HG03575 (cell line): ENCODE measurements around the gene CTIF.

Experiments used
- ATAC-seq: cut with Tn5 transposase; IDR thresholded peaks from one replicate; pipeline ENCODE4 v1.9.1; 2021; ENCODE audit not compliant: unreplicated experiment, insufficient number of reproducible peaks, low FRiP score; ENCODE audit errors: extremely low read depth

CTIF gene

DNA sequence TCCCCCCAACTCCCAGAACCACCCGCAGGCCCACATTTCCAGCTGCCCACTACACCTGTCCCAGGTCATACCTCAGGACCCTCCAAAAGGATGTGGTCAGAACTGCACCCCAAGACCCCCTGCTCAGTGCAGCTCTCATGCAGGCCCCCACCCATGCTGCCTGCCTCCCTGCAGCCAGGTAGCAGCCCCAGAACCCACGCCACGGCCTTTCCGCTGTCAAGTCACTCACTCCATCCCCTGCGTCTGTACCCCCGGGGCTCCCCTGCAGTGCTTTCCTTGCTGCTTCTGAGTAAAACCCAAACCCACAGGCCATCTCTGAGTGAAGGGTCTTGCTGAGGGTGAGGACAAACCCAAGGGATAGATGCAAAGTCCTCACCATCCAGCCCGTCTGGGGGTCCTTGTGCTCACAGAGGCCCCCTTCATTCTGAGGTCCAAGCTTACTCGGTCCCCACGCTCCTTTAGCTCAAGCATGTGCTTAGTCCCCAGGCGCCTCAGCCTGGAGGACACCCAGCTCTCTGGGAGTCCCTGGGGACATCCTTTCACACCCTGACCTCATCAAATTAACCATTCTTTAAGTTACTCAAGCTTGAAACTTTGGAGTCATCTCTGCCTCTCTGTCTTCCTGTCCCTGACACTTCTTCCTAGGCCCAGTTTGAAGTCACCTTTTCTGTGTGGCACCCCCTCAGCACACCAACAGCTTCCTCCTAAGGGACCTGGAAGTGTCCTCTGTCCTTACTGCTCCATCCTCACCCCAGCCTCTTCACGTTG lies 281.8 kb downstream of the CTIF start:
- ATAC-seq, result peak; percentile 90

DNA sequence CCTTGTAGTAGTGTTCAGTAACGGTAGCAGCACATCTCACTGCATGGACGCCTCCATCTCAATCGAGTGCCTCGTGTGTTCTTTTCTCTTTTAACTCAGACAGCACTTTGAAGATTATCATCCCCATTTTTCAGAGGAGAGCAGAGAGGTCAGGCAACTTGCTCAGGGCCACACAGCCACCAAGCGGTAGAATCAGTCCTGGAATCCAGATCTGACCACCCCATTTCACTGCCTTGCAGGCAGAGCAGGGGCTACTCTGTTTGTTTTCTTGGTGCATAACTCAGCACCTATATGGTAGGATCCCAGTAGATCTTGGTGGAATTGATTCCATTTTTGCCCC lies 282.4 kb downstream of the CTIF start:
- ATAC-seq, result no peak

DNA sequence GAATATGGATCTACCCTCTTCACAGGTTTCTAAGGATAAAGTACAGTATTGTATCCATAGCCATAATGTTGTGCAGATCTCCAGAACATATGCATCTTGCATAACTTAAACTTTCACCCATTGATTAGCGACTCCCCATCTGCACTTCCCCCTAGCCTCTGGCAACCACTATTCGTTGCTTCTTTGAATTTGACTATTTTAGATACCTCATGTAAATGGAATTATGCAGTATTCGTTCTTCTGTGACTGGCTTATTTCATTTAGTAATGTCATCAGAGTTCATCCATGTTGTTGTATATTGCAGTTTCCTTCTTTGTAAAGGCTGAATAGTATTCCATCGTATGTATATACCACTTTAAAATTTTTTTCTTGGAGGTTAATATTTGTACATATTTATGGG lies 283.0 kb downstream of the CTIF start:
- no peak for ATAC-seq

DNA sequence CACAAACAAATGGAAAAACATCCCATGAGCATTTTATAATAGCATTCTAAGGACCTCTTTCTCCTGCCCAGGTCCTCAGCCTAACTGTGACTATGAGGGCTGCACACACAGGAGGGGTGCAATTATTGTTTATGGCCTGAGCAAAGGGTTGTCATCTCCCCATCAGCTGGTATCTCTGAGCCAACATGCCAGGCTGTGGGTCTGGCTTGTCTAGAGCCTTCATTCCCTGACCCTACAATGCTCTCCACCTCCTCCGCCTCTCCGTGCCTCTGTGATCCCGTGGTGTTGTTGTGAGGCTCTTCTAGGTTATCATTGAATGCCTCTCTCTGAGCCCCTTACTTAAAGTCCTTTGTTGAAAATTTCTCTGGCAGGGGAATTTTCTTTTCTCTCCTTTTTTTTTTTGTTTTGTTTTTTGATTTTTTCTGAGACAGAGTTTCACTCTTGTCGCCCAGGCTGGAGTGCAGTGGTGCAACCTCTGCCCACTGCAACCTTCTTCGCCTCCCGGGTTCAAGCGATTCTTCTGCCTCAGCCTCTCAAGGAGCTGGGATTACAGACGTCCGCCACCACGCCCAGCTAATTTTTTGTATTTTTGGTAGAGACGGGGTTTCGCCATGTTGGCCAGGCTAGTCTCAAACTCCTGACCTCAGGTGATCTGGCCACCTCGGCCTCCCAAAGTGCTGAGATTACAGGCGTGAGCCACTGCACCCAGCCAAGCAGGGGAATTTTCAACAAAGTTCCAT lies 285.6 kb downstream of the CTIF start:
- no peak for ATAC-seq

DNA sequence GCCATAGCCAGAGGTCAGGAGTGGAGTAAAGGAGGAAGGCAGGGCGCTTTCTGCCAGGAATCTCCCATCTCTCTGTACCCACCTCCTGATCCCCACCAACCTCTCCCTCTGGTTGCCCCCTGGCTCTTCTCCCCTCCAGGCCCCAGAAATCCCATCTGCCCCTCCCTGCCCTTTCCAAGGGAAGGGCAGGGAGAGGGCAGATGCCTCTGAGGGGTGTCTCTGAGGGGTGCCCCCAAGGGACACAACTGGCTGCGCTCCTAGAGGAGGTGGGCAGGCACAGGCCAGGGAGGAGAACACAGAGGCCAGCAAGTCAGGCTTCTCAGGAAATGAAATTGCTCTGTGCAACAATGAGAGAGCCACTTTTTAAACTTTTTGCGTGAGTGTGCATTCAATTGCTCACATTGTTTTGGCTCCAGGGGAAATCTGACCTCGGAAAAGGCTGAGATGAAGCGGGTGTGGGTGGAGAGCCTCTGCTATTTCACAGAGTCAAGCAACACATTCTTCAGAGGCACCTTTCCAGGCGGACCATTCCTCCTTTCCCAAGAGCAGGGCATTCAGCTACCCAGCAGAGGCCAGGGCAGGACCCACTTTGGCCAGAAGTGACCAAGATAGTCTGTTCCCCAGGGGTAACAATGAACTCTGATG lies 286.4 kb downstream of the CTIF start:
- ATAC-seq, result no peak

DNA sequence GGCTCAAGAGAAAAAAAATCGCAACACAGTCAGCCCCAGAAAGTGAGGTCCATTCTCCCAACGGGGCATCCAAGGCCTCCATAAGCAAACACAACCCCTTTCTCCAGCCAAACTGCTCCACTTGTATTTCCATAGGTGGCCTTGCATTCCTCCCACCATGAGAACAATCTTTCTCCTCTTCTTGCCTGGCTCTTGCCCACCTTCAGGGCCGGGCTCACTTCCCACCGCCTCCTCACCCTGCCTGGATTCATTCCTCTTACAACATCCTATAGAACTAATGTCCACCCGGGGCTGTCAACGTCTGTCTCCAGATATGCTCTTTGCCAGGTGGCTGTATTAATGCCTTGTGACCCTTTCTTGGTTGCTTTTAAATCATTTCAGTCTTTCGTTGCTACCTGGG lies 287.4 kb downstream of the CTIF start:
- ATAC-seq, result no peak

DNA sequence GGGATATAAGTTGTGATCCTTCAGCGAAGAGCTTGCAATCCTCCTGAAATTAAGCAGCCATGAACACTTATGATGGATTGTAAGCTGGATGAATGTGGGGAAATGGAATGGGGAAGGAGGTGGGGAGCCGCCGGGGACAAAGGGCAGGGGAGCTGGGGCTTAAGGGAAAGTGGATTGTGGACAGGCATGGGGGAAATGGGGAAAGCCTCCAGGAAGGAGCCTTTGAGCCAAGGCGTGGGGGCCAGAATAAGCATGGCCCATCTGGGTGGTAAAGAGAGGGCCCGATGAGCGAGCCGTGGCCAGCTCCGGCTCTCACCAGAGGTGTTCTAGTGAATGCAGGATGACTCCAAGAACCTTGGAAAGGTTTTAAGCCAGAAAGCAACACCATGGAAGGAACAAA lies 288.0 kb downstream of the CTIF start:
- no peak for ATAC-seq

DNA sequence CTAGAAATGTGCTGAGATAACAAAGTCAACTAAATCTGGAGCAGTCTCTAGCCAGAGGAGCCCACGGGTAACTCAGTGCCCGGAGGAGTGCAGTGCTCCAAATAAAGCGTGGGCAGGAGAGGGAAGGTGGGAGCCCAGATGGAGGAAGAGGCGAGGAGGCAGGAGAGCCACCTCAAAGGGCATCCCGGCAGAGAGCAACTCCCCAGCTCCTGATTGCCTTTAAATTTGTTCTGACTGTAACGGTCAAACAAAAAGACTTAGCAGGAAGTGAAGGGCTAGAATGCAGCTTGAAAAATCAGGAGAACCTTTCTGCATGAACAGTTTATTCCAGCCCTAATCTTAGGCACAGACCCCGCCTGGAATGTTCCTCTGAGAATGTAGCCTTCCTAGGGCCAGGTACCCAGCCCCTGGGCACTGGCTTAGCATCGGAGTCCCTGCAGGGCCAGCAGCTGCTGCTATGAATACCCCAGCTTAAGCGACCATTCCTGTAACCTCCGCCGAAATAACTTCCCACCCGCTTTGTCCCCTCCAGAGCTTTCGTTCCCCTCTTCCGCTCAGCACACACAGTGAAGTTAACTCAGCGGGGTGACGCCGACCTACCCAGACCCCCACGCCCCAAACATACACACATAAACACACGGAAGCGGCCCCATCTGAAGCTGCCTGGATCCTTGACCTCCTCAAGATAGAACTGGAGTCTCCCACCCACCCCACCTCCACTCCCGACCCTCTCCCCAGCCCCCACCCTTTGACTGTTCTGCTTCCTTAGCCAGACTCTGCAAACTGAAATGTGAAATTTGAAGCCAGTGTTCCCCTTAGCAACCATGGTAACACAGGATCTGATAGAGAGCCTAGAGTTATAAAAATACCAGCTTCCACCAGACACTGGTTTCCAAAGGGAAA lies 288.7 kb downstream of the CTIF start:
- ATAC-seq, result no peak

DNA sequence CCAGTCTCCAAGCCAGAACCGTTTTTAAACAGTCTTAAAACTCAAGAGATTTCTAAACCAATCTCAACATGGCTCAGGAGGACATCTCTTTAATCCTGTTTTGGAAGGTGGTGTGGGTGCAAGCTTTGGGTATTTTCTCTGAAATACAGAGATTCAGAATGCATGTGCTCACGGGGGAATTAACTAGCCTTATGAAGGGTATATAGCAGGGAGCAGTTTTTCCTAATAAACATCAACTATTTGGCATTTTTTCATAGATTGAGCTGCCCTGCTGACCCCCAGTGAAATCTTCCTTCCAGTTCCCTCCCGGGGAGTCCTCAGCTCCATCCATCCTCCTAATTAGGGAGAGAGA lies 289.3 kb downstream of the CTIF start:
- ATAC-seq, result no peak

DNA sequence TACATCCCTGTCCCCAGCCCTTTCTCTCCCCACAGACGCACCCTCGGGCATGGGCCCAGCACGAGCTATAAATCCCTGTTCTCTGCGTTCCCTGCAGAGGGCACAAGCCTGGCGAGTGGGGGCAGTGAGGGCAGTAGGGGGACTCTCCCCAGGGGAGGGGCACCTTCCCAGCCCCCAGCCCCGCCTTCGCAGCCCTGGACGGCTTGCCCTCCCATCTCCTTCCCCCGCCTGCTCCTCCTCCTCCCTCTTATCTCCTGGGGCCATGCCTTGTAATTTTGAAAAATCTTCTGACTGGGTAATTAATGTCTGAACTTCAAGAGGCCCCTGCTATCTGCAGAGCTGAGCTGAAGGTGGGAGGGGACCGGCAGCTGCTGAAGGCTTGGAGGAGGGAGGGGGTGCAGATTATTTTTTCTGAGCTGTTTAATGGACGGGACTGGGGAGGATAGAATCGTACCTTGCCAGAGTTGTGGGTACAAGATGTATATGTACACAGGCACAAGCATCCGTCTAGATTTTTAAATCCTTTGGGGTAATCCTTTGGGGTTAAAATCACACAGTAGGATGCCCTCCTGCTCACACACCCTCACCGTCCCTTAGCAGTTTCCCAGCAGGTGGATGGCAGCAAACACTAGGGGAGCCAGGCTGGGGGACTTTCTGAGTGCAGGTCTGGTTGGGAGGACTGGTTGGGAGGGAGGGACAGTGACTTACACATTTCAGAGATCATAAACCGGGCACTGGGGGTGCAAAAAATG lies 290.0 kb downstream of the CTIF start:
- ATAC-seq, result no peak

DNA sequence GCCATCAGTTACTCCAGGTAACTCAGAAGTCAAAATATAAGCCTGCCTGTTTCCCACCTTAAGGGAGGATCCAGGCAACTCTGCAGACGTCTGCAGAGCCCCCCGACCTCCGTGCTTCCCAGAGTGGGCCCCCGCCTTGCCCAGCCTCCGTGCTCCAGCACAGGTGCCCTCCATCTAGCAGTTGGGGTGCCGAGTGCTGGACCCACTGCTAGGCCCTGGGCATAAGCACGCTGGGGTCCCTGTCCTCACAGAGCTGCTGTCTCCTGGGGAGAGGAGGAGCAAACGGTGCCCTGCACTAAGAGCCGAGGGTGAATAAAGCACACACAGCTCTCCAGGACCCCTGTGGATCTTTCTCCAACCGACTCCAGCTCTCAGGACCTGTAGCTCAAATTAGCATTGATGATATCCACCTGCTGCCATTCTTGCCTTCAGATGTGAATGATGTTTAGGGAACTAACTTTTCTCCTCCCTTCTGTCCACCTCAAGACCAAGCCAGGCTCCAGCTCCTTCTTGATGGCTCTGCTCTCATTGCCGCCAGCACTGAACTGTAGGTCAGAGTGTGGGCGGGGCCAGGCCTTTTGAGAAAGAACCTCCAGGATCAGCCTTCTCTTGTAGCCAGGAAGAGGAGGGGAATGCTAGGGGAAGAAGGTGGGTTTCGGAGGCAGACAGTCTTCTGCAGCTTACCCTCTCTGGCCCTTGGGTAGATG lies 290.8 kb downstream of the CTIF start:
- ATAC-seq, result no peak

DNA sequence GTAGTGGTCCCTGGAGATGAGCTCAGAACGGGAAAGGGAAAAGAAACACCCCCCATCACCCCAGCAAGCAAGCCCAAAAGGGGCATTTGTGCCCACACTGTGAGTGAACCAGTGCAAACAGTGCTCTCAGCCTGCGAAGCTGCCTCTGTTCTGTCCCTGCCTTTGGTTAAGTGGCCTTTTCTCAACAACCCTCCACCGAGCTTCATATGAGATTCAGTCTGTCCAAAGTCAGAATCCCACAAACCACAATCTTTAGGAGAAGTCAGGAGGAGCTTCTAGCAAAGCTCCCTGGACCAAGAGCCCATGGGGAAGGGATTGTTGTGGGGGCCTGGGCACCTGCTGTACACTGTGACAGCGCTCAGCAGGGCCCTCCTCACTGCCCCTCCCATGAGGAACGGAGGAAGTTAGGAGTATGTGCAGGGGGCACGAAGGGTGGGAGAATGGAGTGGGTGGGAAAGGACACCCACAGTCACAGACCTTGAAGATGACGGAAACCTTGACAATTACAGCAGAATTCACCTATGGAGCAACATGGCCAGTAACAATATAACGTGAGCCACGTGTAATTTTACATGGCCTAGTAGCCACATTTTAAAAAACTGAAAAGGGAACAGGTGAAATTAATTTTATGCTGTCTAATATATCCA lies 292.4 kb downstream of the CTIF start:
- no peak for ATAC-seq

DNA sequence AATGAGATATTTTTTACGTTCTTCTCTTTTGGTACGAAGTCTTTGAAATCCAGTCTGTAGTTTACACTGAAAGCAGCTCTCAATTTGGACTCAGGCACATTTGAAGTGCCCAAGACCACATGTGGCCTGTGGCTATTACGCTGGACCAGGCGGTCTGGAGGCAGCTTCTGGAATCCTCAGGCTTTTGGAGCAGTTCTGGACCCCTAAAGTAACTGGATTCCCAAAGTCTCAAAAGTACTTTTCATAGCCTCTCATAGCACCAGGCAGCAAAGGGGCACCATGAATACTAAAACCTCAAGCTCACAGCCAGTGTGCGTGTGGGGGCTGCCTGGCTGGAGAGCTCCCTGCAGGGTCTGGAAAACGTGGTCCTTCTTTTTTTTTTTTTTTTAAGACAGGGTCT lies 293.0 kb downstream of the CTIF start:
- no peak for ATAC-seq

DNA sequence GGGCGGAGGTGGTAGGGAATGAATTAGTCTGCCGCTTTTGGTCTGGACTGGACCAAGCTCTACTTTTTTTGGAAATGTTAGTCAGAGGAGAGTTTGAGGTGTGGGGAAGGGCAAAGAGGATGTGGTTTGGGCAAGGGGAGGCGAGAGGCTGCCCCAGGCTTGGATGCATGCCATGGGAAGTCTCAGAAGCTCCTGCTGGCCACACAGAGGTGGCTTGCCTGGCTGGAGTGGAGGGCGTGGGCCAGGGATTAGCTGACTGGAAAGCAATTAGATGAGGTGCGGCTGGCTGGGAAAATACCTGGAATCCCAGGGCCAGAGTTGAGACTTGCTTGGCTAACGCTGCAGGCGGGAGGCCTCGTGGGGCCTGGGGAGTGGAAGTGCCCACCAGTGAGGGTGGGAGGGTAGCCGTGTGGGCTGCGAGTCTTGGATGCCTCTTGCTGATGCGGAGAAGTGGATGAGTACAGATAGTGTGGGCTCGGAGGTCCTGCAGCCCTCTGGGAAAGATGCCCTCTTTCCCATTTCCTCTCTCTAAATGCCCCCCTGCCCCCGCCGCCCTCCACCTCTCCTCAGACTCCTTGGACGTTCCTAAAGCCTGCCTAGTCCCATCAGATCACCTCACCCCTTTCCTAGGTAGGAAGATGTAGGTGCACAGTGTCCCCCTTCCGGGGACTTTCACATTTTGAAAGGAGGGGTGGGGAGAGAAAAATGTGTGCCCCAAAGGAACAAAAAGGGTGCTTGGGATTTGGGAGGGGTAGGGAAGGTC lies 294.3 kb downstream of the CTIF start:
- ATAC-seq, result no peak

DNA sequence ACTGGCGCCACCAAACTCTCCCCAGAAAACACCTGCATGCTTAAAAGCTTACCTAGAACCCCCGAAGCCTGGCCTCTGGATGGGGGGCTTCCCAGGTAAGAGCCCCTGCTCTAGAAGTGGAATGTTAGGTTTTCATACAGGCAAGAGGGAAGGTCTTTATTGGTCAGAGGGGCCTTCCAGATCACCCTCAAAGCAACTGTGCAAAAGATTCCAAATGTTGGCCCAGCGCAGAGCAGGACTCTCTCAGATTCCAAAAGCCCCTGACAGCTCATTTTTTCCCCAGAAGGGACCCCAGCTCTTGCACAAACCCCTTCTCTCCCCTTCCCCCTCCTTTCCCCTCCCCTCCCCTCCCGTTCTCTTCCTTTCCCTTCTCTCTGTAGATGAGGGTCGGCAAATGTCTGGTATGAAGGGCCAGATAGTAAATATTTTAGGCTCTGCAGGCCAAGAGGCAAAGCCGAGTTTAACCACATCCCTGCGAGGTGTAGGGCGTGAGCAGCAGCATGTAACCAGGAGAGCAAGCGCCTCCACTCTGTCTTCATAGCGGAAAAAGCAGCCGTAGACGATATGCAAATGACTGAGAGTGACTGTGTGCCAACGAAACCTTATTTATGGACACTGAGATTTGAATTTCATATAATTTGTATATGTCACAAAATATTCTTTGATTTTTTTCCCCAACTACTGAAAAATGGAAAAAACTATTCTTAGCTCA lies 295.0 kb downstream of the CTIF start:
- ATAC-seq, result peak; percentile 54

DNA sequence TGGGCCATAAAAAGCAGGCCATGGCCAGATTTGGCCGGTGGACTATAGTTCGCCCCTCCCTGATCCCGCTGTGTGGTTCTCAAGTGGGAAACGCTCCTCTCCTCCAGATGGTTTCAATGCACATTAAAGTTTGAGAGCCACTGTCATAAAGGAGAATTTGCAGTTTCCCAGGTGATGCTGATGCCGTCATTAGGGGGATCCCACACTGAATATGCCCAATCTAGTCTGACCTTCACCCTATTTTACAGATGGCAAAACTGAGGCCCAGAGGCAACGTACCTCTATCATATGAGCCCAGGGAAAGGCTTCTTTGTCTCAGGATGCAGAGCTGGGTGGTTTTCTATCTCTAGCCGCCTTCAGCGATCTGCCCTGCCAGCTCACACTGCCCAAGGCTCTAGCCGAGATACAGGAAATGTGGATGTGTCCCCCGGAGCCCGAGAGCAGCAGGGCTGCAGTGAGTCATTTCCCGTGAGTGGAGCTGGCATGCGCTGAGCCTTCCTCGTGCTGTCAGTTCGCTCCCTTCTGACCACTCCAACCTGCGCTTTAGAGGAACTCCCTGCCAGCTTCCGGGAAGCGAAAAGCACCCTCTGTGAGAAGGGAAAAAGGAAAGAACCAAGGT lies 295.7 kb downstream of the CTIF start:
- ATAC-seq, result peak; percentile 22
